ENCODE measurements around the gene CBFA2T2.
"Not testable (repeated sequence)": the region's sequence is repeated elsewhere in the genome, so short reads cannot be mapped to it uniquely, and the experiment has no call there.

The CBFA2T2 gene

DNA sequence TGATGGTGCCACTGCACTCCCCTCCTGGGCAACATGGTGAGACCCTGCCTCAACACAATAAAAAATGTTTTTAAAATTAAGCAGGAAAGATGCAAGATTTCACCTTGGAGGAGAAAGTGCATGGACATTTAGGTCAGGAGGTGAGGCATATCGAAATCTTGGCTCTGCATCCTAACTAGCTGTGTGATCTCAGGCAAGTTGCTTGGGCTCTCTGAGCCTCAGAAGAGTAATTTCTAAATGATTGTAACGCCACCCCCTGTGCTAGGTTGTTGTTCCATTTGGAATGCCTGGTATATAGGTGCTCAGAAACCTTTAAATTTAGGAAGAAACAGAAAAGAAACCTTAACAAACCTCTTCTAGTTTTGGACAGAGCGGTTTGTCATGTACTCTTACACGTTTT lies 136.3 kb downstream of the CBFA2T2 start:
- no peak for DNase-seq (ENCODE audit: low read depth)

DNA sequence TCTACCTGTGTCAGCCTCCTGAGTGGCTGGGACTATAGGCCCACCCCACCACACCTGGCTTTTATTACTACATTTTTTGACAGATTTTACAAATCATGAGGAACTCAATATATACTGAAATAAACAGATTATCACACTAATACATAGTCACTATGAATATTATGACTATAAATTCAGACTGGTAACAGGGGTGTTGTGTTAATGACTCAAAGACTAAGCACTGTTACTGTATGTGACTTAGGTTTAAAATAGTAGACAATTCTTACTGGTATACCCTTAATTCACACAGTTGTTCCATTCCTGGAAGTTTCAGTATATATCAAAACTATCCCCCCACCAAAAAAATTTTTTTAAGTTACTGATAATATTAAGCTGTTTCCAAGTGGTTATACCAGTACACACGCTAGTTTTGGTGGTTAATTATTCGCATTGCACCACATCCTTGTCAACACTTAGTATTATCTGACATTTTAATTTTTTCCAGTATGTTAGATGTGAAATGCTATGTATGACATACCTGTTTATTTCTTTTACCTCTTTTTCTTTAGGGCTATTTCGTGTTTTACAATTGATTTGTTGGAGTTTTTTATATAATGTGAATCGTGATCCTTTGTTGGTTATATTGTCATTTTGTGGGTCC lies 137.8 kb downstream of the CBFA2T2 start:
- DNase-seq (ENCODE audit: low read depth): no peak

DNA sequence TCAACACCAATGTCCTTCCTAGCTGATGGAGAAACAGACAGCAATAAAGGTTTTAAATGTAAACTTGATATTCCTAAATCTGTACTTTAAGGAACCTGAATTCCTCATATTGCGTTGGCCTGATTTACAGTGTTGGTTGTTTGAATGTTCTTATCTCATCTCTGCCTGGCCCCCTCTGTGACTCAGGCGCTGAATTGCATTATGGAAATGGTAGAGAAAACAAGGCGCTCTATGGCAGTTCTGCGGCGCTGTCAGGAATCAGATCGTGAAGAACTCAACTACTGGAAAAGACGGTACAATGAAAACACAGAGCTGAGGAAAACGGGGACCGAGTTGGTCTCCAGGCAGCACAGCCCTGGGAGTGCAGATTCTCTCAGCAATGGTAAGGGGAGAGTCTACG lies 139.6 kb downstream of the CBFA2T2 start:
- no peak for DNase-seq (ENCODE audit: low read depth)

DNA sequence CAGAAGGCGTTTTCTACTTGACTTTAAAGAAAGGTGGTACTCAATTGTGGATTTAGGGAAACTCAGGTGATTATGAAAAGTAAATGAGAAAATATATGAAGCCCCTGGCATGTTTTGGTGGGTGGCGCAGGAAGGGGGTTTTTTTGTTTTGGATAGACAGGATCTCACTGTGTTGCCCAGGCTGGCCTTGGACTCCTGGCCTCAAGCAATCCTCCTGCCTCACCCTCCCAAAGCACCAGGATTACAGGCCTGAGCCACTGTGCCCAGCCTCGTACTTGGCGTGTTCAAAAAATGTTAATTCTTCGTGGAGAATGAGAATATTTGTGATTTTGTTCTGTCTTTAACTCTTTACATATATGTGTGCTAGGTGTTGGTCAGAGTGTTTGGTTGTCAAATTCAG lies 140.1 kb downstream of the CBFA2T2 start:
- DNase-seq (ENCODE audit: low read depth): no peak

DNA sequence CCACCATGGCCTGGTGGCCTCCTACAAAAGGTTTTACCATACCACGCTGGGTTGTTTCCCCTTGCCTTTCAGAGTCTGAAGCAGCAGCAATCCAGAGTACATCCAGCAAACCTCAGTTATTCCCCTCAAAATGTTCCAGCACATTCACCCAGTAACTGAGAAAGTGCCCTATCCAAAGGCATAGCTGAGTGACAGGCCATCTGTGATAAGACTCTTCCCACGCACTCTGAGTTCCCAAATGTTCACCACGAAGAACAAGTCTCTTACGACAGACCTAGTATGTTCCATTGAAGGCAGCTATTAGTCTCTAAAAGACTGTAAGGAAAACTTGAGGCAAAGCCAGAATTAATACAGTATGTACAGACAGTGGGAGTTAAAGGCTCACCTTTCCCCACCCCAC lies 140.6 kb downstream of the CBFA2T2 start:
- no peak for DNase-seq (ENCODE audit: low read depth)

DNA sequence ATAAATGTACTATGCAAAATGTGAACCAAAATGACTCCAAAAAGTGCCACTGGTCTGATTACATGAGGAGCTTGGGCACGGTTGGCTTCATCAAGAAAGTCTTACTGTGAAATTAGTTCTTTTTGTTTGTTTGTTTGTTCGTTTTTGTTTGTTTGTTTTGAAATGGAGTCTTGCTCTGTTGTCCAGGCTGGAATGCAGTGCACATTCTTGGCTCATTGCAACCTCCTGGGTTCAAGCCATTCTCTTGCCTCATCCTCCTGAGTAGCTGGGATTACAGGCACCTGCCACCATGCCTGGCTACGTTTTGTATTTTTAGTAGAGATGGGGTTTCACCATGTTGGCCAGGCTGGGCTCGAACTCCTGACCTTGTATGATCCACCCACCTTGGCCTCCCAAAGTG lies 142.0 kb downstream of the CBFA2T2 start:
- not testable (repeated sequence) for DNase-seq (ENCODE audit: low read depth)

GRCh38 chr20:33635341-33635740 lies 145.4 kb downstream of the CBFA2T2 start:
- no peak for DNase-seq (ENCODE audit: low read depth)

GRCh38 chr20:33636776-33637175 lies 146.9 kb downstream of the CBFA2T2 start:
- no peak for DNase-seq (ENCODE audit: low read depth)

GRCh38 chr20:33640287-33640686 lies 150.4 kb downstream of the CBFA2T2 start:
- no peak for DNase-seq (ENCODE audit: low read depth)

GRCh38 chr20:33644313-33645071 lies 154.6 kb downstream of the CBFA2T2 start:
- no peak for DNase-seq (ENCODE audit: low read depth)

- DNase-seq (ENCODE audit: low read depth): no peak
Observed at GRCh38 chr20:33645072-33645358, 155.1 kb downstream of the CBFA2T2 start.

DNA sequence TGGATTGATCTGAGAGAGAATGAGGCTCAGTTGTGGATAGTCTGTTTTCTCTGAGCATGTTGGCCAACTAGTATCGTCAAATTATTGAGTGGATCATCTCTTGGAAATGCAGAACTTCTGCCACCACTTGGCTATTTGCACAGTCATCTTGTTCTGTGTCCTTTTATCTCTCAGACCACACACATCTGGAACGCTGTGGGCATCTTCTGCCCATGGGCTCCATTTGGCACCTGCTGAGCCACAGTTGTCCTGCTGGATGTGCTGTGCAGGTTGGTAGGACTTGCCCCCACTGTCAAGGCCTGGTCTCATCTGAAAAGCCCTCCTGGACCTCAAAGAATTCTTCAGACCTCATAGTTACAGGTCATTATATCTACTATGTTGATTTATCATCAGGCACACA lies 155.5 kb downstream of the CBFA2T2 start:
- DNase-seq (ENCODE audit: low read depth): no peak

GRCh38 chr20:33646191-33646590 lies 156.3 kb downstream of the CBFA2T2 start:
- no peak for DNase-seq (ENCODE audit: low read depth)

DNA sequence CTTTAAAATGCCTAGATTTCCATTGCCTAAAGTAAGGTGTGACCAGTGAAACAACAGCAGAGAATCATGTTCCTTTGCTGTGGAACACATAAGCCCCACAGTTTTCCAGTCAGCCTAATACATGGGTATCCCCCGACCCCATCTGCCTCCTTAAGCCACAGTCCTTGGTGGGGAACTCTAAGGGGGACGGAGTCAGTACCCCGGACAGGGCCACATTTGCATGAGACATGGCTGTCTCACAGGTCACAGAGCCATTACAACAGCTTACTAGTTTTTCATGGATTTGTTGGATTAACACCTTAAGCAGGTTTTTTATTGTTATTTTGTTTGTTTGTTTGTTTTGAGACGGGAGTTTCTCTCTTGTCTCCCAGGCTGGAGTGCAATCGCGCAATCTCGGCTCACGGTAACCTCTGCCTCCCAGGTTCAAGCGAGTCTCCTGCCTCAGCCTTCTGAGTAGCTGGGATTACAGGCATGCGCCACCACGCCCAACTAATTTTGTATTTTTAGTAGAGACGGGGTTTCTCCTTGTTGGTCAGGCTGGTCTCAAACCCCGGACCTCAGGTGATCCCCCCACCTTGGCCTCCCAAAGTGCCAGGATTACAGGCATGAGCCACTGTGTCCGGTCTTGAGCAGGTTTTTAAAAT lies 157.2 kb downstream of the CBFA2T2 start:
- not testable (repeated sequence) for DNase-seq (ENCODE audit: low read depth)

DNA sequence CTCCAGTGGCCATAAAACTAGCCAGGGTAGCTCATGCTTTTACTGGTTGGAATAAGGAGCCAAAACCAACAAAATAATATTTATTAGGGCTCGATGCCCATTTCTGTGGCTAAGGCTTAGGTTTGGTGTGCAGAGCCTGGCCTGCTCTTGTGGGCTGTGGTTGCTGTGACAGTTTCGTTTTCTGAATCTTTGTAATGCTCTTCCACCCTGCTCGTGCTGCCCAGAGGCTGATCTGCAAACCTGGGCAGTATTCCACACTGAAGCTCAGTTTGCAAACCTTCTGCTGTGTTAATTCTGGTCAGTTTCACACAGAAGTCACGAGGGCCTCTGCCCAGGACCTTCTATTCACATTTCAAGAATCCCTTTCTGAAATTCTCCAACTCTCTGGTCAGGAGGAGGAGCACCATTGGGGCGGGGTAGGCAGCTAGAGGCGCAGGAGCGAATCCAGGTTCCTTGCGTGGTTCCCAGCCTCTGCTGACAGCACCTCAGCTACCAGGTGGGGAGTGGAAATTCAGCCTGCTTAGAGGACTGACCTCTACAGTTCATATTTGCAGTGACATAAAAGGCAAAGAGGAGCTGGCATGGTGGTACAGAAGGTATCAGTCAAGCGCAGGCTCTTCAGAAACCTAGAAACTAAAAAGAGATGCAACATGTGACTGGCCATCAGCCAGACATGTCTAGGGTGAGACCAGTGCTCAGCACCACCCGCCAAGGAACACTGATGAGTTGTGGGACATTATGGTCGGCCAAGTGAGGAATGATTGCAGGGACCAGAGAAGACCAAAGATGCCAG lies 157.9 kb downstream of the CBFA2T2 start:
- DNase-seq (ENCODE audit: low read depth): no peak

DNA sequence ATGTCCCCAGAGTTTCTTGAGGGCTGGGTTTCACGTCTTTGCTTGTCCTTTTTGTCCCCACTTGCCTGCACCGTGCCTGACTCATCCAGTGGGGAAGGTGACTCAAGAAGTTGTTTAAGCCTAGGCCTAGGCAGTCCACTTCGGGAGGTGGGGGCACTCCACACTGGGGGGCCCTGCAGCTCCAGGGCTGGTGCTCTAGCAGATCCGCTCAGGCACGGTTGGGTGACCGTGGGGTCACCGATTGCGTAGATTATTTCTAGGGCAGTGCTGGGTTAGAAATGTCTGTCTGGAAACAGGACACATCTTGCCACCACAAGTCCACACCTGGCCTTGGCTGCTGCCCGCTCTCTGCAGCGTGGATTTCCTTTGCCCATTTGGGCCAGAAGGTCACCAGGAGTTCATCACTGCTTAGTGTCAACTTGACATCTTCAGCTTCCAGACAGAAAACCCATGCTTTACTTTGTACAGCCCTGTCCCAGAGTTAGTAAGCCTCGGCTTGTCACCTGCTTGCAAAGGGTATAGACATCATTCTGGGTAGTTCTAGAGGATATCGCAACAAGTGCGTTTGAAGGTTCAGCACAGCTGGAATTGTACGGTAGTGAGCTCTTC lies 158.6 kb downstream of the CBFA2T2 start:
- no peak for DNase-seq (ENCODE audit: low read depth)

GRCh38 chr20:33649201-33649681 lies 159.3 kb downstream of the CBFA2T2 start:
- no peak for DNase-seq (ENCODE audit: low read depth)

DNA sequence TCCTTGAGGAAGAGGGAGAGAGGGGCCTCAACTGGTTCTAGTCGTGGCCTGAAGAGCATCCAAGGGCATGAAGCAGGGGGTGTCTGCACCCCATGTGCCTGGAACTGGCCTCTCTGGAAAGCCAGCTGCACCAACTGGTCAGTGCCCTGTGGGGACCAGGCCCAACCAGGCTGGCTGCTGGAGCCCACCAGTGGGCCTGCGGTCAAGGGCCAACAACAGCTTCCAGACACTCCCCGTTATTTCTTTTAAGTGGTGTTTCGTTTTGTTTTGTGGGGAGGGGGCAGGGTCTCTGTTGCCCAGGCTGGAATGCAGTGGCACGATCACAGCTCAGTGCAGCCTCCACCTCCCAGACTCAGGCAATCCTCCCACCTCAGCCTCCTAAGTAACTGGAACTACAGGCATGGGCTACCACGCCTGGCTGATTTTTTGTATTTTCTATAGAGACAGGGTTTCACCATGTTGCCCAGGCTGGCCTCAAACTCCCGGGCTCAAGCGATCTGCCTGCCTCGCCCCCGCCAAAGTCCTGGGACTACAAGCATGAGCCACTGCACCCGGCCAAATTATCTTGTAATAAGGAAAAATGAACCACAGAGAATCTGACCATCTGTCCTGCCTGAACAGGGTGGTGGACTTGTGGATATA lies 160.3 kb downstream of the CBFA2T2 start:
- DNase-seq (ENCODE audit: low read depth): no peak

DNA sequence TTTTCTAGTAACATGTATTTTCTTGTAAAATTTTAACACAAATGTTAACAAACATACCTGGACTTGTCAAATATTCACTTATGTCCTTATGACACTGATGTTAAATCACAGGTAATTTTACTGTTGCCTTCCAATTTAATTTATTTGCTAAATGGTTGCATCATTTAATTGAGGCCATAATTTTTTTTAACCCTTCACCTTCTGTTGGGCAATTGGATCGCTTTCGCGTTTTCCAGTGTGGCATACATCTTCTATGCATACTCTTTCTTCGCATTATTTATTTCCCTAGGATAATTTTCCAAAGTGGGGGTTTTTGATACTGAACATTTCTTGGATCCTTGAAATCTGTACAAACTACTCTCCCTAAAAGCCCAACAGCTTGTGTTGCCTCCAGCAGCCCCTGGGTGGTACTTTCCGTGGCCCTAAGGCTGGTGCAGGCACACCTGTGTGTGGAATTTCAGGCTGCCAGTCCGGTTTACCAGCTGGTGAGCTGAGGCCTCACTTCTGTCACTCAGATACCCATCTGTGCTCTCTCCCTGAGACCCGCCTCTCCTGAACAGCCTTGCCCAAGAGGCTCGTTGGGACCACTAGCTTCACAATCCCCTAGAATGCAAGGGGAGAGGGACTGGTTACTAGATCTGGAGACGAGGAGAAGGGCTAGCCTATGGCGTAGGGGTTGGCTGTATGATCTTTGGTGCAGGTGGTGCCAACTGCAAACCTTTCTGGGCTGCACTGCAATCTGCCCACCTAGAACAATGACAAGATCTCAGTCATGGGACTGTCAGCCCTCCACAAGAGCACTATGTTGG lies 161.1 kb downstream of the CBFA2T2 start:
- no peak for DNase-seq (ENCODE audit: low read depth)

DNA sequence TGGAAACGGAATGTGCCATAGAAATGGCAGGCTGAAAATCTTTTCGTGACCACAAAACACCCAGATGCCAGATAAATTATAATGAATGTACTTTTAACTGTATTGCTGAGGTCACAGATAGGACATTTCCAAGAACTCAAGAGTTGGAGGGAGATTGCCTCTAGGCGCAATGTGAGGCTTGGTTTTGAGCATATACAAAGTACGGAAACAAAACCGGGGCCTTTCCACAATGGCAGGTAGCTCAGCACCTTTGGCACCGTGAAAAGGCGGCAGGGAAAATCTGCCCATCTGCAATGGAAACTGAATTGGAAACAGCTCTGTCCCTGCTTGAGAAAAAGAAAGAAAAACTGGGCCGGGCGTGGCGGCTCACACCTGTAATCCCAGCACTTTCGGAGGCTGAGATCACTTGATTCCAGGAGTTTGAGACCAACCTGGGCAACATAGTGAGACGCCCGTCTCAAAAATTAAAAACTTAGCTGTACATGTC lies 161.7 kb downstream of the CBFA2T2 start:
- no peak for DNase-seq (ENCODE audit: low read depth)
